HepG2 (cell line): ENCODE measurements around the gene TMEM255B. TPM values are rescaled to one million over a fixed set of nuclear protein-coding genes. Genes with fewer than 3 reads are reported as not detected.

Source experiments
- ATAC-seq: fragments of 200-7000 bp; cut with Tn5 transposase; 3 replicates; pipeline ENCODE4 v1.9.1; 2020; ENCODE audit warnings: mild to moderate bottlenecking, moderate library complexity
- BruUV-seq: library from RNA; stranded (reverse); fragments of 400-500 nt; replicated peaks from 2 replicates; lab custom pipeline; 2021; lab: Mats Ljungman, UMichigan
- CTCF ChIA-PET: fragments of 300-600 bp; formaldehyde crosslinking; extraction: SDS; loops from one replicate; lab custom pipeline; 2021; ENCODE audit warnings: low total read pairs, inconsistent platforms, low intra/inter-chr PET ratio; lab: Yijun Ruan, JAX
- POLR2A ChIA-PET: fragments of 350-600 bp; sonication (Branson Sonifier 250); formaldehyde crosslinking; loops from one replicate; lab custom pipeline; 2020; ENCODE audit warnings: antibody characterized with exemption, inconsistent platforms; lab: Yijun Ruan, JAX
- DNase-seq: peaks from one replicate; pipeline ENCODE4 v3.0.0-alpha.2; 2015; ENCODE audit warnings: low spot score
- FAIRE-seq: peaks from 3 replicates; lab custom pipeline; 2011; peaks lifted over from hg19 to GRCh38; lab: Jason Lieb, UNC
- H2AFZ ChIP-seq: one replicate; pipeline ENCODE4 v1.6.1; 2011; ENCODE audit warnings: low read length, inconsistent platforms
- H3K27ac ChIP-seq: fragments of 300-600 bp; 3 replicates; pipeline ENCODE4 v1.8.0; 2011; ENCODE audit warnings: mixed run types, mild to moderate bottlenecking, mixed read lengths, low read length, inconsistent platforms; ENCODE audit not compliant: insufficient read depth; ENCODE audit errors: extremely low read length
- H3K27me3 ChIP-seq, 2 experiments: fragments of 200-600 bp in 1 of 2; 2 replicates in 1 of 2; 3 replicates in 1 of 2; pipeline versions ENCODE4 v1.6.0 to v1.8.0; 2011; ENCODE audit warnings: low read length in 2 of 2, mild to moderate bottlenecking in 2 of 2, moderate library complexity in 2 of 2, inconsistent platforms in 1 of 2; ENCODE audit not compliant: insufficient read depth in 2 of 2, control insufficient read depth in 1 of 2
- H3K36me3 ChIP-seq, 2 experiments: fragments of 200-600 bp in 1 of 2; replicated peaks in 1 of 2; 2 replicates in 1 of 2; 3 replicates in 1 of 2; pipeline versions ENCODE4 v1.5.1 to v1.8.0; 2011; ENCODE audit warnings: low read length in 2 of 2, inconsistent platforms in 1 of 2; ENCODE audit not compliant: insufficient read depth in 2 of 2, control insufficient read depth in 1 of 2
- H3K4me1 ChIP-seq: 2 replicates; pipeline ENCODE4 v1.5.1; 2012; ENCODE audit warnings: low read length, inconsistent platforms; ENCODE audit not compliant: insufficient read depth
- H3K4me2 ChIP-seq: 2 replicates; pipeline ENCODE4 v1.6.0; 2011; ENCODE audit warnings: low read depth, low read length, inconsistent platforms
- H3K4me3 ChIP-seq, 3 experiments: fragments of 200-600 bp in 1 of 3; sonication (generic), shearing (Covaris generic) in 1 of 3; replicated peaks in 1 of 3; 2 replicates each; pipeline ENCODE4 v1.5.1; 2011 to 2016; ENCODE audit warnings: low read length in 3 of 3, inconsistent platforms in 2 of 3, low read depth in 2 of 3, mild to moderate bottlenecking in 2 of 3, control low read depth in 1 of 3, mixed read lengths in 1 of 3; ENCODE audit not compliant: insufficient read depth in 1 of 3
- H3K79me2 ChIP-seq: one replicate; pipeline ENCODE4 v1.6.1; 2011; ENCODE audit warnings: low read length, inconsistent platforms; ENCODE audit not compliant: insufficient read depth
- H3K9ac ChIP-seq: 2 replicates; pipeline ENCODE4 v1.6.0; 2011; ENCODE audit warnings: mild to moderate bottlenecking, low read depth, low read length, inconsistent platforms; ENCODE audit not compliant: insufficient read depth
- H3K9me3 ChIP-seq: 2 replicates; pipeline ENCODE4 v1.5.1; 2012; ENCODE audit warnings: mild to moderate bottlenecking, low read length
- H4K20me1 ChIP-seq: 2 replicates; pipeline ENCODE4 v1.6.0; 2011; ENCODE audit warnings: inconsistent platforms, mild to moderate bottlenecking, low read length, moderate library complexity; ENCODE audit not compliant: insufficient read depth
- BHLHE40 ChIP-seq: IDR thresholded peaks from 2 replicates; pipeline ENCODE4 v1.6.1; 2011; ENCODE audit warnings: low read length, improper control_type of control experiment
- CTCF ChIP-seq: sonication (generic); formaldehyde crosslinking; IDR thresholded peaks from 2 replicates; pipeline ENCODE4 v1.5.0; 2020; ENCODE audit warnings: mild to moderate bottlenecking, missing genetic modification reagents, moderate library complexity
- GPN1 ChIP-seq: sonication (generic); formaldehyde crosslinking; IDR thresholded peaks from 2 replicates; pipeline ENCODE4 v1.5.1; 2020; ENCODE audit warnings: missing genetic modification reagents, borderline replicate concordance
- MED8 ChIP-seq: sonication (generic); formaldehyde crosslinking; IDR thresholded peaks from 2 replicates; pipeline ENCODE4 v1.8.1; 2023; ENCODE audit warnings: mild to moderate bottlenecking, missing genetic modification reagents; ENCODE audit not compliant: insufficient replicate concordance
- NCOA2 ChIP-seq: sonication (generic); formaldehyde crosslinking; IDR thresholded peaks from 2 replicates; pipeline ENCODE4 v1.8.0; 2022; ENCODE audit warnings: inconsistent platforms
- PAXIP1 ChIP-seq: sonication (generic); formaldehyde crosslinking; conservative IDR thresholded peaks from 2 replicates; pipeline ENCODE4 v1.4.0; 2020; ENCODE audit warnings: mild to moderate bottlenecking, missing genetic modification reagents, moderate library complexity
- RNF219 ChIP-seq: sonication (generic); formaldehyde crosslinking; IDR thresholded peaks from 2 replicates; pipeline ENCODE4 v1.5.0; 2020; ENCODE audit warnings: mild to moderate bottlenecking, missing genetic modification reagents
- STAG1 ChIP-seq: sonication (generic); formaldehyde crosslinking; IDR thresholded peaks from 2 replicates; pipeline ENCODE4 v1.4.0; 2020; ENCODE audit warnings: missing genetic modification reagents
- TEAD2 ChIP-seq: sonication (generic); formaldehyde crosslinking; IDR thresholded peaks from 2 replicates; pipeline ENCODE4 v1.9.0; 2021; ENCODE audit warnings: missing genetic modification reagents
- ZNF121 ChIP-seq: sonication (generic); formaldehyde crosslinking; IDR thresholded peaks from 2 replicates; pipeline ENCODE4 v1.5.0; 2020; ENCODE audit warnings: mild to moderate bottlenecking, missing genetic modification reagents
- ZNF230 ChIP-seq: sonication (generic); formaldehyde crosslinking; IDR thresholded peaks from 2 replicates; pipeline ENCODE4 v1.4.0; 2020; ENCODE audit warnings: mild to moderate bottlenecking, missing genetic modification reagents
- ZNF674 ChIP-seq: sonication (generic); formaldehyde crosslinking; IDR thresholded peaks from 2 replicates; pipeline ENCODE4 v1.5.0; 2020; ENCODE audit warnings: low read depth, mild to moderate bottlenecking, missing genetic modification reagents
- ZNF747 ChIP-seq: sonication (generic); formaldehyde crosslinking; IDR thresholded peaks from 2 replicates; pipeline ENCODE4 v1.8.1; 2023; ENCODE audit warnings: missing genetic modification reagents, mild to moderate bottlenecking, borderline replicate concordance
- ZNF790 ChIP-seq: sonication (generic); formaldehyde crosslinking; IDR thresholded peaks from 2 replicates; pipeline ENCODE4 v1.8.0; 2022; ENCODE audit warnings: missing genetic modification reagents, mild to moderate bottlenecking, borderline replicate concordance
- ZNF891 ChIP-seq: sonication (generic); formaldehyde crosslinking; IDR thresholded peaks from 2 replicates; pipeline ENCODE4 v1.5.0; 2020; ENCODE audit warnings: mild to moderate bottlenecking, missing genetic modification reagents
- WGBS: methylation state at CpG from one replicate; pipeline ENCODE4 v1.1.6; 2017; ENCODE audit warnings: low lambda C conversion rate; 5-methylcytosine and 5-hydroxymethylcytosine counted together
- in situ Hi-C: cut with HindIII; loops from 2 replicates; pipeline ENCODE4 v1.10.0; 2017; ENCODE audit warnings: low pct_unique_long_range_greater_than_20kb; ENCODE audit not compliant: extremely low pct_ligation_motif_present
- intact Hi-C: fragments of 100-400 bp; cut with micrococcal nuclease; formaldehyde crosslinking; loops from one replicate; pipeline ENCODE4 v1.10.0; 2022; ENCODE audit not compliant: unreplicated experiment
- polyA plus RNA-seq, 8 experiments: library from polyadenylated mRNA; depleted of rRNA in 3 of 8; stranded (reverse) in 7 of 8; unstranded in 1 of 8; fragments of >200 nt; fragmentation: Illumina TruSeq in 4 of 8; extraction: Trizol in 4 of 8; gene quantifications; 2 replicates each; pipeline versions ENCODE4 v1.2.1 to v1.2.3, GENCODE V29; 2011 to 2016; ENCODE audit warnings: low read depth in 4 of 8, missing spikeins in 1 of 8, mixed read lengths in 1 of 8; ENCODE audit not compliant: insufficient read depth in 1 of 8
- total RNA-seq, 5 experiments: library from RNA; depleted of rRNA; stranded (reverse); fragments of >200 nt; fragmentation: Illumina TruSeq; extraction: Trizol; gene quantifications; 2 replicates each; pipeline ENCODE4 v1.2.3, GENCODE V29; 2016; ENCODE audit warnings: low read depth in 1 of 5

TMEM255B gene
- total and polyA plus RNA-seq, 2 of the 13 experiments (the other 11 are each of a cell fraction or from before 2014, with no cell fraction given) = not detected

DNA sequence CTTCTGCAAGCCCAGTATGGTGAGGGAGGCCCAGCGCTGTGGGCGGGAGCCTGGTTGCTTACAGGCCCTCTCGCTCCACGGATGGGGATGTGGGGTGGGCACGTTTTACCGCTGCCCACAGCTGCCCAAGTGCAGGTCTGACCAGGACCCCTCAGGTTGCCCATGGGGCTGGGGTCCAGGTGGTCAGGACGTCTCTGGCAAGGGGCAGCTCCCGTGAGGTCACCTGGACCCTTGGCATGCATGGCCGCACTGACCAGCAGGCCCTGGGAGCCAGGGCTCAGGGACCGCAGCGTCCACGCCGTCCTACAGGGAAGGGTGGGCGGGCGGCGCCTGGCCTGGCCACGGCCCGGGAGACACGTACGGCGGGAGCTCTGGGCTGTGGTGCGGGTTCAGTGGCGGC is 72.0 kb downstream of the TMEM255B start:
- CTCF ChIA-PET = no interaction called here
- FAIRE-seq = no peak
- WGBS = 63% methylated on average over 12 of the region's 23 CpGs

More for the DNA sequence above, 72.0 kb downstream of the TMEM255B start:
- no peaks in the 10 kb centered on the region for H4K20me1 ChIP-seq
- no peak for TF ChIP-seq ZNF891 (CRISPR knock-in tag)
- TF ChIP-seq RNF219 (CRISPR knock-in tag) = no peak
- no peak for TF ChIP-seq ZNF230 (CRISPR knock-in tag)
- no peak for TF ChIP-seq ZNF747
- no peak for TF ChIP-seq BHLHE40
- no peak for TF ChIP-seq ZNF790 (CRISPR knock-in tag)
- TF ChIP-seq MED8 (CRISPR knock-in tag) = no peak
- TF ChIP-seq STAG1 (CRISPR knock-in tag) = no peak
- no peak for TF ChIP-seq CTCF
- TF ChIP-seq NCOA2 (CRISPR knock-in tag) = no peak
- TF ChIP-seq ZNF121 (CRISPR knock-in tag) = no peak
- TF ChIP-seq TEAD2 (CRISPR knock-in tag) = no peak
- TF ChIP-seq ZNF674 (CRISPR knock-in tag) = no peak
- no peak for TF ChIP-seq GPN1 (CRISPR knock-in tag)
- no peak for TF ChIP-seq PAXIP1 (CRISPR knock-in tag)
- TF ChIP-seq, all 625 proteins: peak for 0
- in situ Hi-C loops = no loop called here
- DNase-seq (no peak), ATAC-seq (no peak)
- Histone ChIP-seq H3K4me2 (no peak overlapping the region), H3K27me3 (no peaks in the 10 kb centered on the region; a peak in 1 of 5 replicates), H3K9ac (no peak overlapping the region), H2AFZ (no peak overlapping the region), H3K36me3 (no peaks in the 10 kb centered on the region), H3K79me2 (no peaks in the 10 kb centered on the region), H3K9me3 (no peaks in the 10 kb centered on the region), H3K4me1 (no peaks in the 10 kb centered on the region), H3K4me3 (no peak overlapping the region), H3K27ac (no peak overlapping the region)
- POLR2A ChIA-PET = no interaction called here
- no TSS peak for BruUV-seq
- intact Hi-C loops = no loop called here
